Measurements from ENCODE around the gene GMIP. TPM values are rescaled to one million over a fixed set of nuclear protein-coding genes. Genes with fewer than 3 reads are reported as not detected.
A peak's percentile ranks its signal among the peaks of the same experiment; 100 is the strongest.

The GMIP gene
- polyA plus RNA-seq, 3 donors = 41.4 to 91.4 (median 75.1) TPM

DNA sequence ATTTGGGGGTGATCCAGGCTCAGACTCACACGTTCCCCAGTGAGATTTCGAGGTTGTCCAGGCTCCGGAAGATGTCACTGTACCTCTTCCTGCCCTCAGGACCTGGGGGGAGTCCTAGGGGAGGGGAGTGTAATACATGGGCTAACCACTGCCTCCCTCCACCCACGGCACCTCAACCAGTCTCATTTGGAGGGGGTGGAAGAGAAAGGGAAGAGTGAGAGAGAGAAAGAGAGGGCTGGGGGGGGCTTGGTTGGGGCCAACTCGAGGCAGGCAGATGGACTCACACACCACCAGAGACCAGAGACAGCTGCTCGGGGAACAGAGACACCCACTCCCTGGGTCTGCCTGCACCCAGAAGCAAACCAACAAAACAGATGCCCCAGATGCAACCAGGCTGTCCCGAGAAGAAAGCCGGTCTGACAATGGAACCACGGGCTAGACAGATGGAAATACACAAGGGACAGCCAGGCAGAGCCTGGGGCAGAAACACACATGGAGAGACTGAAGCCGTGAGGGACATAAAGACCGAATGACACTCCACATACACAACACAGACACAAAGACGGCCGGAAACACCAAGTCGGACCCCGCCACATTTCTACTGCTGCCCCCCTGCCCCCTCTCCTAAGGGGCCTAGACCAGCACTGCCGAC is 825 bp downstream of the GMIP start:
- H3K4me1 Mint-ChIP-seq = peaks cover 24% of the 10 kb centered on the region
- H3K9ac ChIP-seq (ENCODE audit: insufficient read depth, low read length, poor library complexity, severe bottlenecking) = peak overlapping the region; percentile 94
- no peaks in the 10 kb centered on the region for H3K9me3 ChIP-seq (replicated peaks in 1 of 2; ENCODE audit: control insufficient read depth in 1 of 2, insufficient read depth in 1 of 2, low read length in 2 of 2)
- peaks cover 44% of the 10 kb centered on the region for H4K20me1 ChIP-seq (ENCODE audit: insufficient read depth, low read length)
- H3K27ac Mint-ChIP-seq = peak overlapping the region; percentile 91 to 98 (median 96)
- H2AFZ ChIP-seq (ENCODE audit: insufficient read depth, low read depth, low read length, poor library complexity, severe bottlenecking) = peak overlapping the region; percentile 82
- TF ChIP-seq, protein P1, sequence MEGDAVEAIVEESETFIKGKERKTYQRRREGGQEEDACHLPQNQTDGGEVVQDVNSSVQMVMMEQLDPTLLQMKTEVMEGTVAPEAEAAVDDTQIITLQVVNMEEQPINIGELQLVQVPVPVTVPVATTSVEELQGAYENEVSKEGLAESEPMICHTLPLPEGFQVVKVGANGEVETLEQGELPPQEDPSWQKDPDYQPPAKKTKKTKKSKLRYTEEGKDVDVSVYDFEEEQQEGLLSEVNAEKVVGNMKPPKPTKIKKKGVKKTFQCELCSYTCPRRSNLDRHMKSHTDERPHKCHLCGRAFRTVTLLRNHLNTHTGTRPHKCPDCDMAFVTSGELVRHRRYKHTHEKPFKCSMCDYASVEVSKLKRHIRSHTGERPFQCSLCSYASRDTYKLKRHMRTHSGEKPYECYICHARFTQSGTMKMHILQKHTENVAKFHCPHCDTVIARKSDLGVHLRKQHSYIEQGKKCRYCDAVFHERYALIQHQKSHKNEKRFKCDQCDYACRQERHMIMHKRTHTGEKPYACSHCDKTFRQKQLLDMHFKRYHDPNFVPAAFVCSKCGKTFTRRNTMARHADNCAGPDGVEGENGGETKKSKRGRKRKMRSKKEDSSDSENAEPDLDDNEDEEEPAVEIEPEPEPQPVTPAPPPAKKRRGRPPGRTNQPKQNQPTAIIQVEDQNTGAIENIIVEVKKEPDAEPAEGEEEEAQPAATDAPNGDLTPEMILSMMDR (IDR thresholded peaks at IDR 0.05) = no peak
- H3K4me2 ChIP-seq (replicated peaks; ENCODE audit: extremely low read depth, low read length, poor library complexity, severe bottlenecking) = peak overlapping the region; percentile 97
- no peaks in the 10 kb centered on the region for H3K9me3 Mint-ChIP-seq
- peak overlapping the region; percentile 84 to 95 for H3K27ac ChIP-seq (ENCODE audit: low read depth in 1 of 2, low read length in 2 of 2)
- no peaks in the 10 kb centered on the region for H3K27me3 ChIP-seq (ENCODE audit: control insufficient read depth in 2 of 2, insufficient read depth in 2 of 2, low read length in 2 of 2)
- 1% methylated on average over 11 of the region's 16 CpGs for WGBS (ENCODE audit: insufficient coverage)
- peak overlapping the region; percentile 99 for H3K4me3 Mint-ChIP-seq
- H3K4me1 ChIP-seq (ENCODE audit: control insufficient read depth in 1 of 2, insufficient read depth in 2 of 2, low read length in 2 of 2) = peaks cover 32 to 36% of the 10 kb centered on the region in 2 donors
- H3K4me3 ChIP-seq (replicated peaks in 1 of 3; ENCODE audit: low read depth in 2 of 3, low read length in 3 of 3) = peak overlapping the region; percentile 80 to 95 (median 94)
- H3K36me3 Mint-ChIP-seq = peaks cover 46 to 76% of the 10 kb centered on the region in 2 donors
- H3K79me2 ChIP-seq (ENCODE audit: insufficient read depth, low read length) = peaks cover 52% of the 10 kb centered on the region
- intact Hi-C loops (cut with micrococcal nuclease) = no loop called here
- H3K36me3 ChIP-seq (replicated peaks in 1 of 2; ENCODE audit: control insufficient read depth in 1 of 2, insufficient read depth in 2 of 2, low read length in 2 of 2) = peaks cover 62 to 72% of the 10 kb centered on the region in 2 donors
- peak in 1 of 3 donors; percentile 17 for DNase-seq
- peaks cover 0 to 1% (median 0%) of the 10 kb centered on the region in 3 donors for H3K27me3 Mint-ChIP-seq (ENCODE audit: low read depth in 3 of 3)

DNA sequence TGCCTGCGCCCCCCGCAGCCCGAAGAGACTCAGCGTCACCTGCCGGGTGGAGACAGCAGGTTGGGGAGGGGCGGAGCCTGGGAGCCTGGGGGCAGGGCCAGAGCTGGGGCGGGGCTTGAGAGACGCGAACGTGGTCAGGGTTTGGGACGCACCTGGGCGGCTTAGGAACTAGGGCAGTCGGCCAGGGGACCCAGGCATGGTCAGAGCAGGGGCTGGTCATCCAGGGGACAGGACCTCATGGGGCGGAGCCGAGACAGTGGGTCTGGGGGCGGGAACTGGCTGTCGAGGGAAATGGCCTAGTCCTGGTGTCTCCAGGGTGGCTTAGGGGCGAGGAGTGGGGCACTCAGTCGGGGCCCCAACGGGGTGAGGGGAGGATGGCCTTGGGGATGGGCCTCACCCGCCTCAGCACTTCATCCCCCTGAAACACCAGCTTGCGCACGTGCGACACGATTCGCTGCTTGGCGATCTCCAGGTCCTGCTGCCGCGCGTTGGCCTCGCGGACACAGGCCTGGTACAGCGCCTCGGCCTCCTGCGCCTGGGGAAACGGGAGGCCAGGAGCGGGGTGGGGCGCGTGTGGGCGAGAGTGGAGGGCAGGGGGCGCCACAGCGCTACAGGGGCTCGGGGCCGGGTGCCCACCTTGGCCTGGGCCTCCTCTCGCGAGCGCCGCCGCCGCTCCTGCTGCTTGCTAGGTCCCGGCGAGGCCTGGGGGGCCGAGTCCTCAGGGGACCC is 5.8 kb downstream of the GMIP start:
- no peaks in the 10 kb centered on the region for H3K9me3 ChIP-seq (replicated peaks in 1 of 2; ENCODE audit: control insufficient read depth in 1 of 2, insufficient read depth in 1 of 2, low read length in 2 of 2)
- intact Hi-C loops (cut with micrococcal nuclease) = no loop called here
- peaks cover 27 to 30% of the 10 kb centered on the region in 2 donors for H3K4me1 ChIP-seq (ENCODE audit: control insufficient read depth in 1 of 2, insufficient read depth in 2 of 2, low read length in 2 of 2)
- Mint-ChIP-seq H3K27me3 (ENCODE audit: low read depth in 3 of 3) (peaks cover 0 to 2% (median 1%) of the 10 kb centered on the region in 3 donors), H3K4me1 (peaks cover 22% of the 10 kb centered on the region), H3K4me3 (no peak overlapping the region), H3K27ac (no peak overlapping the region), H3K9me3 (no peaks in the 10 kb centered on the region), H3K36me3 (peaks cover 62 to 89% of the 10 kb centered on the region in 2 donors)
- peaks cover 92% of the 10 kb centered on the region for H4K20me1 ChIP-seq (ENCODE audit: insufficient read depth, low read length)
- peaks cover 77 to 92% of the 10 kb centered on the region in 2 donors for H3K36me3 ChIP-seq (replicated peaks in 1 of 2; ENCODE audit: control insufficient read depth in 1 of 2, insufficient read depth in 2 of 2, low read length in 2 of 2)
- TF ChIP-seq, protein P1 (IDR thresholded peaks at IDR 0.05) = no peak
- no peak overlapping the region for H3K27ac ChIP-seq (ENCODE audit: low read depth in 1 of 2, low read length in 2 of 2)
- H3K4me3 ChIP-seq (replicated peaks in 1 of 3; ENCODE audit: low read depth in 2 of 3, low read length in 3 of 3) = no peak overlapping the region
- no peak overlapping the region for H3K4me2 ChIP-seq (replicated peaks; ENCODE audit: extremely low read depth, low read length, poor library complexity, severe bottlenecking)
- peaks cover 64% of the 10 kb centered on the region for H3K79me2 ChIP-seq (ENCODE audit: insufficient read depth, low read length)
- H3K9ac ChIP-seq (ENCODE audit: insufficient read depth, low read length, poor library complexity, severe bottlenecking) = no peak overlapping the region
- H3K27me3 ChIP-seq (ENCODE audit: control insufficient read depth in 2 of 2, insufficient read depth in 2 of 2, low read length in 2 of 2) = no peaks in the 10 kb centered on the region
- no peak for DNase-seq
- H2AFZ ChIP-seq (ENCODE audit: insufficient read depth, low read depth, low read length, poor library complexity, severe bottlenecking) = no peak overlapping the region
- WGBS (ENCODE audit: insufficient coverage) = 96% methylated on average over 43 of the region's 53 CpGs
